GM18526 (cell line): ENCODE results near the gene TTC9C.

Source experiments
- POLR2A ChIP-seq: IDR thresholded peaks from 3 replicates; pipeline ENCODE4 v1.6.1; 2011; ENCODE audit not compliant: insufficient read length; ENCODE audit errors: extremely low read depth

The TTC9C gene

GRCh38 chr11:62774407-62774806 is 46.1 kb downstream of the TTC9C start:
- no peak for TF ChIP-seq POLR2A

- TF ChIP-seq POLR2A: no peak
These were observed 47.4 kb downstream of the TTC9C start for GRCh38 chr11:62775646-62776045.

GRCh38 chr11:62777389-62777788 is 49.1 kb downstream of the TTC9C start:
- no peak for TF ChIP-seq POLR2A

GRCh38 chr11:62778441-62778840 is 50.2 kb downstream of the TTC9C start:
- no peak for TF ChIP-seq POLR2A

GRCh38 chr11:62782753-62783152 is 54.5 kb downstream of the TTC9C start:
- TF ChIP-seq POLR2A: no peak

GRCh38 chr11:62786318-62787004 is 58.2 kb downstream of the TTC9C start:
- TF ChIP-seq POLR2A: no peak

- peak; percentile 98 for TF ChIP-seq POLR2A
These were observed 58.9 kb downstream of the TTC9C start, which contains the start of gene TMEM179B for GRCh38 chr11:62787005-62787759. Gene TMEM179B (plus strand): TSS chr11:62787402. CDS start chr11:62787432, 30 bp downstream.
